NCI-H1092 treated with DMSO at 0.1 percent for 48 hours (cell line): ENCODE results near the gene PHLPP2.
A peak's percentile ranks its signal among the peaks of the same experiment; 100 is the strongest.
"Not testable (repeated sequence)": the region's sequence is repeated elsewhere in the genome, so short reads cannot be mapped to it uniquely, and the experiment has no call there.

Experiments used
- DNase-seq: peaks from one replicate; lab custom pipeline; 2025; lab: John Stamatoyannopoulos, UW

Gene PHLPP2

GRCh38 chr16:71614956-71615355 lies 109.5 kb downstream of the PHLPP2 start:
- DNase-seq = not testable (repeated sequence)

- DNase-seq = peak; percentile 57
Observed at GRCh38 chr16:71610936-71611871, 113.3 kb downstream of the PHLPP2 start.

GRCh38 chr16:71610447-71610846 lies 114.1 kb downstream of the PHLPP2 start:
- DNase-seq = no peak

GRCh38 chr16:71609066-71609465 lies 115.4 kb downstream of the PHLPP2 start:
- DNase-seq = no peak

- no peak for DNase-seq
Observed at GRCh38 chr16:71600822-71601221, 123.7 kb downstream of the PHLPP2 start.

- not testable (repeated sequence) for DNase-seq
Observed at GRCh38 chr16:71598426-71598825, 126.1 kb downstream of the PHLPP2 start.

GRCh38 chr16:71595340-71595826 lies 129.1 kb downstream of the PHLPP2 start:
- not testable (repeated sequence) for DNase-seq
